ENCODE measurements around the gene VCL.
"Not testable (repeated sequence)": the region's sequence is repeated elsewhere in the genome, so short reads cannot be mapped to it uniquely, and the experiment has no call there.

The VCL gene

DNA sequence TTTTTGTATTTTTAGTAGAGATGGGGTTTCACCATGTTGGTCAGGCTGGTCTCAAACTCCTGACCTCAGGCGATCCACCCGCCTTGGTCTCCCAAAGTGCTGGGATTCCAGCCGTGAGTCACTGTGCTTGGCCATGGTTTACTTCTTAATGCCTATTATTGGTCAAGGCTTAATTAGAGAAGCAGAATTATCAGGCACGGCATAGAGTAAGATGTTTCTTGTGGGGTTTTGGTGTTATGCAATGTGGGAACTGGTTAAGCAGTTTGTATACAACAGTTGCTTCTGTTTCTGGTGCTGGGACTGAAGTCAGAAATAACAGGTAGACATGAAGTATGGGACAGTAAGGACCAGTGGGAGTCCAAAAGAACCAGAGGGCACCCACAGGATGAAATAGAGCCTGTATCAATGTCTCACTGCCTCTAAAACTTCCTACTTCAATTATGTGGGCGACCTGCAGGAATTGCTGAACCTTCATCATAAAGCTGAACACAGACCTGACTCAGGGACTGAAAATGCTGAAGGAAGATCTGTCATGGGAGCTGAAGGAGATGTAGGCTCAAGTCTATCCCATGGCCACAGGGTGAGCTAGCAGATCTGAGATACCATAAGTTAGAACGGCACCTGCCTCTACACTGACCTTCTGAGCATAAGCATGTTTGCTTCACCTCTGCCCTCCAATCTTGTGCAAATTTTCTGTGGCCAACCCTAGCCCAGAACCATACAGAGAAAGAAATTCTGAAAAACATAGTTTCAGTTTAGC is 38.3 kb upstream of the VCL start:
- Histone ChIP-seq H3K27me3 (ENCODE audit: insufficient read depth, poor library complexity, severe bottlenecking) (no peaks in the 10 kb centered on the region), H3K4me3 (replicated peaks; ENCODE audit: insufficient read depth, low read length) (no peak overlapping the region), H3K27ac (replicated peaks) (peak overlapping the region; percentile 87)
- TF ChIP-seq SPI1 (IDR thresholded peaks at IDR 0.05; ENCODE audit: borderline replicate concordance, low read depth): no peak
- TF ChIP-seq, protein P1, sequence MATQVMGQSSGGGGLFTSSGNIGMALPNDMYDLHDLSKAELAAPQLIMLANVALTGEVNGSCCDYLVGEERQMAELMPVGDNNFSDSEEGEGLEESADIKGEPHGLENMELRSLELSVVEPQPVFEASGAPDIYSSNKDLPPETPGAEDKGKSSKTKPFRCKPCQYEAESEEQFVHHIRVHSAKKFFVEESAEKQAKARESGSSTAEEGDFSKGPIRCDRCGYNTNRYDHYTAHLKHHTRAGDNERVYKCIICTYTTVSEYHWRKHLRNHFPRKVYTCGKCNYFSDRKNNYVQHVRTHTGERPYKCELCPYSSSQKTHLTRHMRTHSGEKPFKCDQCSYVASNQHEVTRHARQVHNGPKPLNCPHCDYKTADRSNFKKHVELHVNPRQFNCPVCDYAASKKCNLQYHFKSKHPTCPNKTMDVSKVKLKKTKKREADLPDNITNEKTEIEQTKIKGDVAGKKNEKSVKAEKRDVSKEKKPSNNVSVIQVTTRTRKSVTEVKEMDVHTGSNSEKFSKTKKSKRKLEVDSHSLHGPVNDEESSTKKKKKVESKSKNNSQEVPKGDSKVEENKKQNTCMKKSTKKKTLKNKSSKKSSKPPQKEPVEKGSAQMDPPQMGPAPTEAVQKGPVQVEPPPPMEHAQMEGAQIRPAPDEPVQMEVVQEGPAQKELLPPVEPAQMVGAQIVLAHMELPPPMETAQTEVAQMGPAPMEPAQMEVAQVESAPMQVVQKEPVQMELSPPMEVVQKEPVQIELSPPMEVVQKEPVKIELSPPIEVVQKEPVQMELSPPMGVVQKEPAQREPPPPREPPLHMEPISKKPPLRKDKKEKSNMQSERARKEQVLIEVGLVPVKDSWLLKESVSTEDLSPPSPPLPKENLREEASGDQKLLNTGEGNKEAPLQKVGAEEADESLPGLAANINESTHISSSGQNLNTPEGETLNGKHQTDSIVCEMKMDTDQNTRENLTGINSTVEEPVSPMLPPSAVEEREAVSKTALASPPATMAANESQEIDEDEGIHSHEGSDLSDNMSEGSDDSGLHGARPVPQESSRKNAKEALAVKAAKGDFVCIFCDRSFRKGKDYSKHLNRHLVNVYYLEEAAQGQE (IDR thresholded peaks at IDR 0.05; ENCODE audit: insufficient replicate concordance, low read depth): no peak
- no peak for TF ChIP-seq CTCF (IDR thresholded peaks at IDR 0.05; ENCODE audit: insufficient read depth, low read length)
- peak; percentile 71 to 77 for DNase-seq (ENCODE audit: low read depth in 1 of 2, low spot score in 1 of 2)

DNA sequence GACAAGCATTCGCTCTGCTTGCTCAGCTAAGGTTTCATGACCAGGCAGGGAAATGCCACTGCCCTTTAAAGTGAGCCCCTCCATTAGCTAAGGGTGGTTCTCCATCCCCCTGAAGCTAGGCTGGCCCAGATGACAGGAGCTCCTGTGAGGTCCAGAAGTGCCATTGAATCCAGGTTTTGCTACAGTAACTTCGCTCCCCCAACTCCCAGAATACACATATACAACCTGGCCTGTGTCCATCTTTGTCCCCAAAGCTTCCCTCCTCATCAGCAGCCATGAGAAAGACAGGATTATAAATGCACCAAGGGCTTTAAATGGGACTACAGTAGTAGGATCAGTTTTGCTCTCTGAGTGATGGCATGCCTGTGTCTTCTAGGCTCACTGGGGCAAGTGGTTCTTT is 35.5 kb upstream of the VCL start:
- Histone ChIP-seq H3K27me3 (ENCODE audit: insufficient read depth, poor library complexity, severe bottlenecking) (no peaks in the 10 kb centered on the region), H3K27ac (replicated peaks) (no peak overlapping the region), H3K4me3 (replicated peaks; ENCODE audit: insufficient read depth, low read length) (no peak overlapping the region)
- no peak for DNase-seq (ENCODE audit: low read depth in 1 of 2, low spot score in 1 of 2)
- TF ChIP-seq SPI1 (IDR thresholded peaks at IDR 0.05; ENCODE audit: borderline replicate concordance, low read depth) (no peak), GABPA (IDR thresholded peaks at IDR 0.05; ENCODE audit: low read depth) (no peak), POLR2AphosphoS5 (IDR thresholded peaks at IDR 0.05; ENCODE audit: low read depth) (no peak), CTCF (IDR thresholded peaks at IDR 0.05; ENCODE audit: insufficient read depth, low read length) (no peak)
- TF ChIP-seq, protein P1 (IDR thresholded peaks at IDR 0.05; ENCODE audit: insufficient replicate concordance, low read depth): no peak

- not testable (repeated sequence) for H3K27ac ChIP-seq (replicated peaks); H3K4me3 ChIP-seq (replicated peaks; ENCODE audit: insufficient read depth, low read length); DNase-seq (ENCODE audit: low read depth in 1 of 2, low spot score in 1 of 2); H3K27me3 ChIP-seq (ENCODE audit: insufficient read depth, poor library complexity, severe bottlenecking)
Measured at GRCh38 chr10:73963533-73963932, 34.4 kb upstream of the VCL start.

- TF ChIP-seq CTCF (IDR thresholded peaks at IDR 0.05; ENCODE audit: insufficient read depth, low read length) (no peak), GABPA (IDR thresholded peaks at IDR 0.05; ENCODE audit: low read depth) (no peak), SPI1 (IDR thresholded peaks at IDR 0.05; ENCODE audit: borderline replicate concordance, low read depth) (no peak), POLR2AphosphoS5 (IDR thresholded peaks at IDR 0.05; ENCODE audit: low read depth) (no peak)
- TF ChIP-seq, protein P1 (IDR thresholded peaks at IDR 0.05; ENCODE audit: insufficient replicate concordance, low read depth): no peak
- Histone ChIP-seq H3K27ac (replicated peaks) (no peak overlapping the region), H3K27me3 (ENCODE audit: insufficient read depth, poor library complexity, severe bottlenecking) (no peaks in the 10 kb centered on the region), H3K4me3 (replicated peaks; ENCODE audit: insufficient read depth, low read length) (no peak overlapping the region)
- no peak for DNase-seq (ENCODE audit: low read depth in 1 of 2, low spot score in 1 of 2)
Measured at GRCh38 chr10:73964743-73965142, 33.2 kb upstream of the VCL start.

GRCh38 chr10:73965267-73965889 is 32.5 kb upstream of the VCL start:
- not testable (repeated sequence) for DNase-seq (ENCODE audit: low read depth in 1 of 2, low spot score in 1 of 2); H3K27ac ChIP-seq (replicated peaks)

More at GRCh38 chr10:73965267-73965889, 32.5 kb upstream of the VCL start:
- H3K4me3 ChIP-seq (replicated peaks; ENCODE audit: insufficient read depth, low read length); H3K27me3 ChIP-seq (ENCODE audit: insufficient read depth, poor library complexity, severe bottlenecking): not testable (repeated sequence)

All from HL-60 (cell line).